Stimulated activated naive CD8-positive, alpha-beta T cell treated with anti-CD3 and anti-CD28 coated beads, Interleukin-15, amount 100 ng/mL, for 72 hours (primary cell): Measurements from ENCODE around the gene CRY1.
A peak's percentile ranks its signal among the peaks of the same experiment; 100 is the strongest.
"Not testable (repeated sequence)": the region's sequence is repeated elsewhere in the genome, so short reads cannot be mapped to it uniquely, and the experiment has no call there.

ENCODE experiments used
- ATAC-seq: fragments of 150-1000 bp; cut with Tn5 transposase; 2 replicates; pipeline ENCODE4 v1.10.0; 2021; ENCODE audit warnings: mild to moderate bottlenecking, moderate library complexity
- DNase-seq, 2 donors: peaks; one replicate each; pipeline ENCODE4 v3.0.0; 2021 to 2022
- H3K27ac Mint-ChIP-seq, 2 donors: one replicate each; pipeline ENCODE4 v1.8.0; 2022; ENCODE audit warnings: mild to moderate bottlenecking in 2 of 2, mixed read lengths in 2 of 2, moderate library complexity in 2 of 2
- H3K27me3 Mint-ChIP-seq: one replicate; pipeline ENCODE4 v1.8.0; 2022; ENCODE audit warnings: mixed read lengths
- H3K4me1 Mint-ChIP-seq: one replicate; pipeline ENCODE4 v1.8.0; 2022; ENCODE audit warnings: mild to moderate bottlenecking, mixed read lengths
- H3K4me3 Mint-ChIP-seq, 2 donors: one replicate each; pipeline ENCODE4 v1.8.0; 2022; ENCODE audit warnings: mild to moderate bottlenecking in 2 of 2, mixed read lengths in 2 of 2, moderate library complexity in 1 of 2
- H3K9me3 Mint-ChIP-seq, 2 donors: one replicate each; pipeline ENCODE4 v1.8.0; 2022; ENCODE audit warnings: mixed read lengths in 2 of 2

The CRY1 gene

DNA sequence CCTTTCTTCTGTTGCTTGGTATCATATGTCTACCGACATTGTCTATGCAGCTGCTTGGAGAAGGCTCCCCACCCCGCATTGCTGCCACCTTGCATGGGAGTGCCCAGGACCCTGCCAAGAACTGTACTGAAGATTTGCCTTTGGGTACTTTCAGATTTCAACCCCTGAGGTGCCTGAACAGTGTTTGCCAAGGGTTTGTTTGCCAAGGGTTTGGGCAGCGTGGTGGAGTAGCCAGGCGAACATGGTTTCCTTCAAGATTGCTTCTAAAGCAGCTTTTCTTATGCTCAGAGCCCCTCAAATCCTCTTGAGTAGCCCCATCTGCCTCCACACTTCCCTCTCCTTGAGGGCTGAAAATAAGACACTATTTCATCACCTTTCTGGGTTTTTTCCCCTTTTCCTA is 25.3 kb upstream of the CRY1 start:
- H3K27me3 Mint-ChIP-seq, result peaks cover 15% of the 10 kb centered on the region
- H3K9me3 Mint-ChIP-seq, result no peaks in the 10 kb centered on the region
- ATAC-seq, result no peak
- no peak for DNase-seq
- H3K4me3 Mint-ChIP-seq, result no peak overlapping the region
- no peaks in the 10 kb centered on the region for H3K4me1 Mint-ChIP-seq
- H3K27ac Mint-ChIP-seq, result peak overlapping the region in 1 of 2 donors; percentile 88

GRCh38 chr12:107115119-107115518 is 21.8 kb upstream of the CRY1 start:
- Mint-ChIP-seq H3K4me3 (no peak overlapping the region), H3K27me3 (peaks cover 20% of the 10 kb centered on the region), H3K4me1 (no peaks in the 10 kb centered on the region), H3K27ac (no peak overlapping the region), H3K9me3 (no peaks in the 10 kb centered on the region)
- DNase-seq, result no peak
- no peak for ATAC-seq

GRCh38 chr12:107111314-107111713 is 18.0 kb upstream of the CRY1 start:
- Mint-ChIP-seq H3K27me3 (peaks cover 26% of the 10 kb centered on the region), H3K9me3 (no peaks in the 10 kb centered on the region)

GRCh38 chr12:107109726-107110719 is 16.7 kb upstream of the CRY1 start:
- no peaks in the 10 kb centered on the region for H3K4me1 Mint-ChIP-seq
- H3K4me3 Mint-ChIP-seq, result no peak overlapping the region
- H3K27ac Mint-ChIP-seq, result no peak overlapping the region
- ATAC-seq (no peak), DNase-seq (no peak)
- no peaks in the 10 kb centered on the region for H3K9me3 Mint-ChIP-seq
- H3K27me3 Mint-ChIP-seq, result peaks cover 26% of the 10 kb centered on the region

More at GRCh38 chr12:107111314-107111713, 18.0 kb upstream of the CRY1 start:
- no peaks in the 10 kb centered on the region for H3K4me1 Mint-ChIP-seq
- H3K4me3 Mint-ChIP-seq, result no peak overlapping the region
- DNase-seq, result no peak
- H3K27ac Mint-ChIP-seq, result no peak overlapping the region
- ATAC-seq, result no peak

DNA sequence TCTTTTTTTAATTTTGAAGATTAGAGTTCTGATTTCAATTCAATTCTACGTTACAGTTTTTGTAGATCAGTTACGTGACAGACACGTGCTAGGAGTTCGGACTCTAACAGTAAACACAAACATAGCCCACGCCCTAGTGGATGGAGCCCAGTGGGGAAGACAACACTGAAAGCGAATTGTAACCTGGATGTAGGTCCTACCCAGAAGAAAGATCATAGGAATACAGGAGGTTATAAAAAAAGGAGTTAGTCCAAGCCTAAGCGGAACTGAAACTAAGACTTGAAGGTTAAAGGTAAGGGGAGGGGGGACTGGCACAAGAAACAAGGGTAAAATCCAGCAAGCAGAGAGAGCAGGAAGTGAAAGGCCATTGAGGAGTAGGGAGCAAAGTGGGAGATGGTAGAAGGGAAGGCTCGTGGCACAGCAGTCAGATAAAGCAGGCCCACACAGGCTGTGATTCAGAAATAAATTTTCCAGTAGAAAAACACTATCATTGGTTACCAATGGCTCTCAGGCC is 15.7 kb upstream of the CRY1 start:
- H3K9me3 Mint-ChIP-seq, result no peaks in the 10 kb centered on the region
- no peaks in the 10 kb centered on the region for H3K4me1 Mint-ChIP-seq
- no peak overlapping the region for H3K27ac Mint-ChIP-seq
- no peak for ATAC-seq
- no peak for DNase-seq
- no peak overlapping the region for H3K4me3 Mint-ChIP-seq
- H3K27me3 Mint-ChIP-seq, result peaks cover 26% of the 10 kb centered on the region

DNA sequence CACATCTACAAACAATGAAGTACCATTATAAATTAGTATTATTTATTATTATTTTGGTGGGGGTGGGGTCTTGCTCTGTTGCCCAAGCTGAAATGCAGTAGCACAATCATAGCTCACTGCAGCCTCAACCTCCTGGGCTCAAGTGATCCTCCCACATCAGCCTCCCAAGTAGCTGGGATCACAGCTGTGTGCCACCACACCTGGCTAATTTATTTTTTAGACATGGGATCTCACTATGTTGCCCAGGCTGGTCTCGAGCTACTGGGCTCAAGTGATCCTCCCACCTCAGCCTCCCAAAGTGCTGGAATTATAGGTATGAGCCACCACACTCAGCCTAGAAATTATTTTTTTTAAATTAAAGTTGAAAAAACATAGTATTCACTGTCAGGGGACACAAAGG is 15.0 kb upstream of the CRY1 start:
- ATAC-seq, DNase-seq, H3K27ac Mint-ChIP-seq, H3K9me3 Mint-ChIP-seq, H3K4me3 Mint-ChIP-seq, H3K4me1 Mint-ChIP-seq: not testable (repeated sequence)
- peaks cover 26% of the 10 kb centered on the region for H3K27me3 Mint-ChIP-seq

DNA sequence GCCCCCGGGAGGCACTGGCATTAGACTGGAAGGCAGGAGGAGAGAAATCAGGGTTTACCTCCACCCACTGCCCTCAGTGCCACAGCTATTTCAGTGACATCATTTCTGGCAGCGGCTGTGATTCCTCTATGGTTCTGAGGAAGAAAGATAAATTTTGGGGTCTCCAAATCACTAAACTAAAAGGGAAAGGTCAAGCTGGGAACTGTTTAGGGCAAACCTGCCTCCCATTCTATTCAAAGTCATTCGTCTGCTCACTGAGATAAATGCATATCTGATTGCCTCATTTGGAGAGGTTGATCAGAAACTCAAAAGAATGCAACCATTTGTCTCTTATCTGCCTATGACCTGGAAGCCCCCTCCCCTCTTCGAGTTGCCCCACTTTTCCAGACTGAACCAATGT is 14.0 kb upstream of the CRY1 start:
- H3K4me1 Mint-ChIP-seq, result no peaks in the 10 kb centered on the region
- no peak for ATAC-seq
- no peak for DNase-seq
- H3K27me3 Mint-ChIP-seq, result peaks cover 20% of the 10 kb centered on the region
- H3K27ac Mint-ChIP-seq, result no peak overlapping the region
- no peak overlapping the region for H3K4me3 Mint-ChIP-seq
- no peaks in the 10 kb centered on the region for H3K9me3 Mint-ChIP-seq

DNA sequence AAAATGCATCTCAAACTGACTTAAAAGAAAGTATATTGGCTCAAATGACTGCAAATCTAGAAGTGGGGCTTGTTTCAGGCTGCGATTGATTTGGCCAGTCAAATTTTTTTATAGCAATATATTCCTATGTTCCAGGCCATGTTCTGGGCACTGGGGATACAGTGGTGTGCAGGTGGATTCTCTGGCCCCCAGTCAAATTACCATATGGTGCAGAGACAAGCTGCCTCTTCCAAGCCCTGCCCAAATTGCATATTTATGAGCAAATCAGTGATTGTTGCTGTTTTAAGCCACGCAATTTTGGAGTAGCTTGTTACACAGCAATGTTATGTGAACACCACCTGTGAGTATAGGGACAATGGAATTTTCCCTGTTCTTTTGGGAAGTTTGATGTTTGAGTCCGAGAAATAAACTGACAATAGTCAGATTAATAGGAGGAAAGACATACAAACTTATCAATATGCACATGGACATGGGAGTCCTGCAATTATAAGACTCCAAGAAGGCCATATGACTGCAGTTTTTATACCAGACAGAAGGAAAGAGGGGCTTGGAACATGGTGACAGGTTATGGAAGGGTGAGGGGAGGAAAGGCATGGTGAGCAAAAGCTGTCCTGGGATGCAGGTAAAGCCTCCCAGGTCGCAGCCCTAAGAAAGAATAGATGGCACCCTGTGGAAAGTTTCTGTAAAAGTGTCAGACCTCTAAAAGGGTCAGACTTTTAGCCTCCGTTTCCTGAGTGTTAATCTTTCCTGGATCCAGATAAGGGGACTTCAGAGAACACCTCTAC is 13.1 kb upstream of the CRY1 start:
- Mint-ChIP-seq H3K9me3 (no peaks in the 10 kb centered on the region), H3K4me3 (no peak overlapping the region), H3K4me1 (no peaks in the 10 kb centered on the region), H3K27me3 (peaks cover 13% of the 10 kb centered on the region), H3K27ac (no peak overlapping the region)
- DNase-seq, result no peak
- ATAC-seq, result no peak

GRCh38 chr12:107105410-107105703 is 12.0 kb upstream of the CRY1 start:
- ATAC-seq (no peak), DNase-seq (no peak)
- no peaks in the 10 kb centered on the region for H3K4me1 Mint-ChIP-seq
- no peak overlapping the region for H3K27ac Mint-ChIP-seq
- H3K9me3 Mint-ChIP-seq, result no peaks in the 10 kb centered on the region
- H3K4me3 Mint-ChIP-seq, result no peak overlapping the region
- peaks cover 8% of the 10 kb centered on the region for H3K27me3 Mint-ChIP-seq

DNA sequence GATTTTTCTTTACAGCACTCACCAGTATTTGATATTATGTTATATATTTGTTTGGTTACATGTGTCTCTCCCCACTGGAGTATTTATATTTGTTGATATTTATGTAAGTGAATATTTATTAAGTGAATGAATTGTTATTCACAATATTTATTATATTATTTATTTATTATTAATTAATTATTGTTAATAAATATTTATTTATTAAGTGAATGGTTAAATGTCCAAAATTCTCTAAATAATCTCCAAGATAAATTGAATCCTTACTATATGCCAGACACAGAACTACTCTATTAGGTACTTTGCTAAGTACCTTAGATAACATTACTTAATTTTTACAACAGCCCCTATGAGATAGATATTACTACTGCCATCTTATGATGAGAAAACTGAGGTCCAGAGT is 10.2 kb upstream of the CRY1 start:
- peaks cover 6% of the 10 kb centered on the region for H3K27me3 Mint-ChIP-seq
- no peaks in the 10 kb centered on the region for H3K9me3 Mint-ChIP-seq
- H3K27ac Mint-ChIP-seq, result no peak overlapping the region
- DNase-seq (no peak), ATAC-seq (no peak)
- H3K4me1 Mint-ChIP-seq, result no peaks in the 10 kb centered on the region
- H3K4me3 Mint-ChIP-seq, result no peak overlapping the region

GRCh38 chr12:107103097-107103496 is 9.7 kb upstream of the CRY1 start:
- no peaks in the 10 kb centered on the region for H3K4me1 Mint-ChIP-seq
- DNase-seq (no peak), ATAC-seq (no peak)
- peaks cover 9% of the 10 kb centered on the region for H3K27me3 Mint-ChIP-seq
- H3K9me3 Mint-ChIP-seq, result no peaks in the 10 kb centered on the region
- no peak overlapping the region for H3K27ac Mint-ChIP-seq
- H3K4me3 Mint-ChIP-seq, result no peak overlapping the region

DNA sequence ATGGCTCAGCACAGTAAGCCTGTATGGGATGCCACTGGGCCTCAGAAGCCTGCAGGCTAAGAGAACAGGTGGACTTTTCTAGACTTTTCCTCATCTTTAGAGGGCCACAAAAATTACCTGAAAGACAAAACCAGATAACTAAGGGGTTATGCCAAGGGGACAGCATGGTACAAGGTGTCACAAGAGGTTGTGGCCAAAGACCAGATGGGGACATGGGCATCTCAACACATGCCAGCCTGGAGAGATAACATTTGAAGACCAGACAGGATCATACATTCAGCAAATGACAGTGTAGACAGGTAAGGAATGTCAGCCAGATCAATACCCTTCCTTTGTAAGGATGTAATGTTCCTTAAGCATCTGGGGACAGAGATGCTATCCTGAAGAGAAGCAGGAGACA is 8.9 kb upstream of the CRY1 start:
- H3K9me3 Mint-ChIP-seq, result no peaks in the 10 kb centered on the region
- no peaks in the 10 kb centered on the region for H3K4me1 Mint-ChIP-seq
- peaks cover 9% of the 10 kb centered on the region for H3K27me3 Mint-ChIP-seq
- no peak overlapping the region for H3K4me3 Mint-ChIP-seq
- no peak for ATAC-seq
- DNase-seq, result no peak
- H3K27ac Mint-ChIP-seq, result no peak overlapping the region

- ATAC-seq (no peak), DNase-seq (no peak)
- H3K9me3 Mint-ChIP-seq, result no peaks in the 10 kb centered on the region
- H3K4me3 Mint-ChIP-seq, result no peak overlapping the region
- peaks cover 8% of the 10 kb centered on the region for H3K27me3 Mint-ChIP-seq
- no peak overlapping the region for H3K27ac Mint-ChIP-seq
- H3K4me1 Mint-ChIP-seq, result no peaks in the 10 kb centered on the region
These were observed 8.3 kb upstream of the CRY1 start for GRCh38 chr12:107101651-107102050.

GRCh38 chr12:107099917-107100316 is 6.6 kb upstream of the CRY1 start:
- DNase-seq (no peak), ATAC-seq (no peak)
- Mint-ChIP-seq H3K4me1 (no peaks in the 10 kb centered on the region), H3K27ac (no peak overlapping the region), H3K27me3 (peaks cover 8% of the 10 kb centered on the region), H3K4me3 (no peak overlapping the region), H3K9me3 (peaks cover 8 to 9% of the 10 kb centered on the region in 2 donors)

DNA sequence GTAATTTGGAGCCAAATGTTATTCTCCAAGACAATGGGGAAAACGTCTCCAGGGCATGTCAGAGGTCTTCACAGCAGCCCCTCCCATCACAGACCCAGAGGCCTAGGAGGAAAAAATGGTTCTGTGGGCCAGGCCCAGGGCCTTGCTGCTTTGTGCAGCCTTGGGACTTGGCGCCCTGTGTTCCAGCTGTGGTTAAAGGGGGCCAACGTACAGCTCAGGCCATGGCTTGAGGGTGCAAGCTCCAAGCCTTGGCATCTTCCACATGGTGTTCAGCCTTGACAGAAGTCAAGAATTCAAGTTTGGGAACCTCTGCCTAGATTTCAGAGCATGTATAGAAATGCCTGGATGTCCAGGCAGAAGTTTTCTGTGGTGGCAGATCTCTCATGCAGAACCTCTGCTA is 3.2 kb upstream of the CRY1 start:
- peaks cover 8% of the 10 kb centered on the region for H3K27me3 Mint-ChIP-seq
- DNase-seq (no peak), ATAC-seq (no peak)
- H3K27ac Mint-ChIP-seq, result no peak overlapping the region
- H3K9me3 Mint-ChIP-seq, result peaks cover 8 to 9% of the 10 kb centered on the region in 2 donors
- H3K4me1 Mint-ChIP-seq, result peaks cover 10% of the 10 kb centered on the region
- H3K4me3 Mint-ChIP-seq, result no peak overlapping the region

GRCh38 chr12:107094183-107094448 is 767 bp upstream of the CRY1 start:
- Mint-ChIP-seq H3K27ac (no peak overlapping the region), H3K4me3 (no peak overlapping the region), H3K27me3 (peaks cover 8% of the 10 kb centered on the region), H3K4me1 (peaks cover 10% of the 10 kb centered on the region), H3K9me3 (peaks cover 8 to 9% of the 10 kb centered on the region in 2 donors)
- ATAC-seq (no peak), DNase-seq (no peak)
